Activated T-cell treated with anti-CD3 and anti-CD28 coated beads, Interleukin-2, amount 50 U/mL, for 72 hours (primary cell): ENCODE results near the gene ASRGL1. TPM values are rescaled to one million over a fixed set of nuclear protein-coding genes. Genes with fewer than 3 reads are reported as not detected.

Experiments
- ATAC-seq, 2 donors: fragments of 150-1000 bp; cut with Tn5 transposase; replicated peaks in 1 of 2; 2 replicates each; pipeline ENCODE4 v1.10.0; 2021; ENCODE audit warnings: moderate library complexity in 2 of 2, mild to moderate bottlenecking in 1 of 2
- DNase-seq, 2 donors: peaks; one replicate each; pipeline ENCODE4 v3.0.0; 2021 to 2022; ENCODE audit warnings: mixed read lengths in 1 of 2
- H3K27ac Mint-ChIP-seq: one replicate; pipeline ENCODE4 v1.8.0; 2022; ENCODE audit warnings: mild to moderate bottlenecking, moderate library complexity, mixed read lengths
- H3K27me3 Mint-ChIP-seq: one replicate; pipeline ENCODE4 v1.8.0; 2022; ENCODE audit warnings: low read depth, mixed read lengths
- H3K36me3 Mint-ChIP-seq, 2 donors: one replicate each; pipeline ENCODE4 v1.8.0; 2022; ENCODE audit warnings: mixed read lengths in 2 of 2, mild to moderate bottlenecking in 1 of 2; ENCODE audit not compliant: insufficient read depth in 2 of 2
- H3K4me1 Mint-ChIP-seq: one replicate; pipeline ENCODE4 v1.8.0; 2022; ENCODE audit warnings: low read depth, mixed read lengths
- H3K4me3 Mint-ChIP-seq, 2 donors: one replicate each; pipeline ENCODE4 v1.8.0; 2022; ENCODE audit warnings: mild to moderate bottlenecking in 2 of 2, mixed read lengths in 2 of 2, moderate library complexity in 2 of 2
- H3K9me3 Mint-ChIP-seq, 2 donors: one replicate each; pipeline ENCODE4 v1.8.0; 2022; ENCODE audit warnings: mixed read lengths in 2 of 2
- total RNA-seq, 2 donors: library from RNA; stranded (reverse); gene quantifications; one replicate each; pipeline ENCODE4 v1.2.3, GENCODE V29; 2022

ASRGL1 gene
- total RNA-seq, 2 donors from 2014 or later, result 5.1 to 8.8 TPM

DNA sequence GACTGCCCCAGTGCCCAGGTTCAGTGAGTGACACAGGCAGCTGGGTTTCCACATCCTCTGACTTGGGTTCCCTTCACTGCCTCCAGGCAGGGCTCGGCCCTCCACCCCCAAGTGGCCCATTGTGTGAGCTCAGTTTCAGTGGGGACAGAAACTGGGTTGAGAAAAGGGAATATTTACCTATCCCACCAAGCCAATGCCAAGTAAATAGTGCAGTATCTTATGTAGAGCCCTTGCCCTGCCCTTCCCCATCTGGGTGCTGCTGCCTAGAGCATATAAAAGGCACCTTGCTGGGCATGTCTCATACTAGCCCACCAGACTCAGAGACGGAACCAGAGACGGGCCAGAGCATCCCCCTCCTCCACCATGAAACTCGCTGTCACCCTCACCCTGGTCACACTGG, 81.5 kb downstream of the ASRGL1 start, which contains the start of gene SCGB1A1:
Gene SCGB1A1, plus strand, starts transcription at position 301 of the 400 bp plus-strand sequence. Its CDS starts 63 bp downstream, at position 364.
- H3K36me3 Mint-ChIP-seq, result no peaks in the 10 kb centered on the region
- H3K4me3 Mint-ChIP-seq, result no peak within 1 kb of the TSS
- H3K4me1 Mint-ChIP-seq, result no peaks in the 10 kb centered on the region
- H3K27ac Mint-ChIP-seq, result no peak within 1 kb of the TSS
- no peaks in the 10 kb centered on the region for H3K27me3 Mint-ChIP-seq
- no peaks in the 10 kb centered on the region for H3K9me3 Mint-ChIP-seq
- ATAC-seq, result no peak
- no peak for DNase-seq

DNA sequence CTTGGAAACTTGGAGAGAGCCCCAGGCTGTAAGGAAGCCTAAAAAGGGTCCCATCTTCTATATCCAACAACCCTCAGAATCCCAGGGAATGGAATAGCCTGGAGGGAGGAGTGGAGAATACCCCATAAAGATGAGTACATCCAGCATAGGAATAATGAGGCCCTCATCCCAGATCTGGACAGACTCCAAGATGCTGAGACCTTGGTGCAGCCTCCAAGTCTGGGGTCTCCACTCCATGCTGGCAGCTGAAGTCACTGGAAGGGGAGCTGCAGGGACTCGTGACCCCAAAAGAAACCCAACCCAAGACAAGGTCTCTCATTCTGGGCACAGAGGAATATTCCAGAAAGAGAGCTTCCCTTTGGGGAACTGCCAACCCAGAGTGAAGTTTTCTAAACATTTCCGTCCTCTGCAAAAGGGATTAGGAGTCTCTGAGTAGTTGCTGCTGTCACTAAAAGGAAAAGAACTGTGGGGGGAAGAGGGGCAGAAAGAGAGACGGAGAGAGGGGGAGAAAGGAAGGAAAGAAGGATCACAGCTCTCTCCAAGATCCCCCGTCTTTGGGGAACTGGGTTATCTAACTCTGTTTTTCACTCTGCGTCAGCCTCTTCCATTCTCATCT, 82.2 kb downstream of the ASRGL1 start:
- Mint-ChIP-seq H3K27ac (no peak overlapping the region), H3K36me3 (no peaks in the 10 kb centered on the region), H3K4me3 (no peak overlapping the region), H3K4me1 (peaks cover 2% of the 10 kb centered on the region), H3K27me3 (no peaks in the 10 kb centered on the region), H3K9me3 (no peaks in the 10 kb centered on the region)
- no peak for ATAC-seq
- no peak for DNase-seq

- H3K27me3 Mint-ChIP-seq, result no peaks in the 10 kb centered on the region
- H3K36me3 Mint-ChIP-seq, result no peaks in the 10 kb centered on the region
- DNase-seq, result no peak
- peaks cover 7% of the 10 kb centered on the region for H3K4me1 Mint-ChIP-seq
- no peak for ATAC-seq
- no peaks in the 10 kb centered on the region for H3K9me3 Mint-ChIP-seq
- no peak overlapping the region for H3K4me3 Mint-ChIP-seq
- no peak overlapping the region for H3K27ac Mint-ChIP-seq
These were observed 82.7 kb downstream of the ASRGL1 start for GRCh38 chr11:62419943-62420342.

DNA sequence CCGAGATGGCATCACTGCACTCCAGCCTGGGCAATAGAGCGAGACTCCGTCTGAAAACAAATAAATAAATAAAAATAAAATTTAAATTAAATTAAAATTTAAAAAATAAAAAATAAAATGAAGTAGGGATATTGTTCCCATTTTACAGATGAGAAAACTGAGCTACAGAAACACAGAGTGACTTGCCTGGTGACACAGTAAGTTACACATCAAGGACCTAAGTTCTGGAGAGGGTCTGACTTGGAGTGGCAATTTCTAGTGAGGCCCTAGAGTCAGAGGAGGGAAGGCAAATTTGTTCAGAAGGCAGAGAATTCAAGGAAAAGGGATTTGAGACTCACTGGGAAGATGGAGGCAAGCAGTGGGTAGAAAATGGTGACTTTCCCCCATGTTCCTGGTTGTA, 83.6 kb downstream of the ASRGL1 start:
- DNase-seq (no peak), ATAC-seq (no peak)
- Mint-ChIP-seq H3K9me3 (no peaks in the 10 kb centered on the region), H3K27ac (no peak overlapping the region), H3K27me3 (no peaks in the 10 kb centered on the region), H3K4me3 (no peak overlapping the region), H3K4me1 (peaks cover 8% of the 10 kb centered on the region), H3K36me3 (no peaks in the 10 kb centered on the region)

DNA sequence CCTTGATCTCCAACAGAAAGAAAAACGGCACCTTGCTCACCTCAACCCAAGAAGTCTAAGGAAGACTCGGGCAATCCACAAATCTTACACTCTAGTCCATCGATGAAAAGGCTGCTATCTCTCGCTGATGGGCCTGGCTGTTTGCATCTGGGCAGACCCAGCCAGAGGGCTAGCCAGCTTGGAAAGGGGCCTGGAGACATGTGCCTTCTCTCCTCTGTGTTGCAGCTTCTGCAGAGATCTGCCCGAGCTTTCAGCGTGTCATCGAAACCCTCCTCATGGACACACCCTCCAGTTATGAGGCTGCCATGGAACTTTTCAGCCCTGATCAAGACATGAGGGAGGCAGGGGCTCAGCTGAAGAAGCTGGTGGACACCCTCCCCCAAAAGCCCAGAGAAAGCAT, 84.7 kb downstream of the ASRGL1 start:
- H3K4me1 Mint-ChIP-seq, result peaks cover 19% of the 10 kb centered on the region
- no peaks in the 10 kb centered on the region for H3K36me3 Mint-ChIP-seq
- ATAC-seq (no peak), DNase-seq (no peak)
- no peak overlapping the region for H3K4me3 Mint-ChIP-seq
- no peak overlapping the region for H3K27ac Mint-ChIP-seq
- no peaks in the 10 kb centered on the region for H3K9me3 Mint-ChIP-seq
- no peaks in the 10 kb centered on the region for H3K27me3 Mint-ChIP-seq

DNA sequence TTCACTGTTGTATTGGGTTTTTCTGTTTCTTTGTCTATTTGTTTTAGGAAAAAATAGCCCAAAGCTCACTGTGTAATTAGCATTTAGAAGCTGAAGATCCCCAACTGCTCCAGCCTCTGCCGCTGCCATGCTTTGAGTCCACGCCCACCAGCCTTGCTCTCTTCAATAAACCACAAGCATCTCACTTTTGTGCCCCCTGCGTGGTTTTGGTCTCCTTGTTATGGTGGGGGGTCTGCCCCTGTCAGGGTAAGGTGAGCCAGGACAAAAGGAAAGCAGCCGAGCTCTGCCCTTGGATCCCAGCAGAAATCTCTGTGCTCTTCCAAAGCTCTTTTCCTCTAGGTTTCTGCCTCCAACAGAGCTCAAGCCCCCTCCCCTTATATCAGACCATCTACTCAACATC, 85.8 kb downstream of the ASRGL1 start:
- no peak for DNase-seq
- ATAC-seq, result no peak
- H3K36me3 Mint-ChIP-seq, result no peaks in the 10 kb centered on the region
- no peaks in the 10 kb centered on the region for H3K27me3 Mint-ChIP-seq
- H3K4me3 Mint-ChIP-seq, result no peak overlapping the region
- H3K9me3 Mint-ChIP-seq, result no peaks in the 10 kb centered on the region
- no peak overlapping the region for H3K27ac Mint-ChIP-seq
- peaks cover 29% of the 10 kb centered on the region for H3K4me1 Mint-ChIP-seq

- Mint-ChIP-seq H3K27me3 (no peaks in the 10 kb centered on the region), H3K27ac (peak overlapping the region; percentile 88), H3K4me1 (peaks cover 71% of the 10 kb centered on the region), H3K36me3 (no peaks in the 10 kb centered on the region), H3K4me3 (peak overlapping the region; percentile 66 to 78), H3K9me3 (no peaks in the 10 kb centered on the region)
- ATAC-seq (peak; percentile 57 to 64), DNase-seq (peak; percentile 20 to 29)
These were observed 90.5 kb downstream of the ASRGL1 start for GRCh38 chr11:62427630-62428233.

GRCh38 chr11:62428871-62429560, 91.8 kb downstream of the ASRGL1 start:
- Mint-ChIP-seq H3K4me1 (peaks cover 84% of the 10 kb centered on the region), H3K27me3 (no peaks in the 10 kb centered on the region), H3K9me3 (no peaks in the 10 kb centered on the region), H3K27ac (no peak overlapping the region), H3K4me3 (no peak overlapping the region), H3K36me3 (no peaks in the 10 kb centered on the region)
- ATAC-seq (no peak), DNase-seq (no peak)

DNA sequence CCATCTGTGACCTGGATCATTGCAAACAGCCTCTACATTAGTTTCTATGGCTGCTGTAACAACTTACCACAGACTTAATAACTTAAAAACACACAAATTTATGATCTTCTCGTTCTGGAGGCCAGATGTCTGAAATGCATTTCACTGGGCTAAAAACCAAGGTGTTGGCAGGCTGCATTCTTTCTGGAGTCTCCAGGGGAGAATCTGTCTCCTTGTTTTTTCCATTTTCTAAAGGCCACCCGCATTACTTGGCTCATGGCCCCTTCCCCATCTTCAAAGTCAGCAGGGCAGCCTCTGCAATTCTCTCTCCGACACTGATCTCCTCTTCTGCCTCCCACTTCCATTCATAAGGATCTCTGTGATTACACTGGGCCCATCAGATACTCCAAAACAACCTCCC, 93.2 kb downstream of the ASRGL1 start:
- DNase-seq, result no peak
- Mint-ChIP-seq H3K4me1 (peaks cover 82% of the 10 kb centered on the region), H3K4me3 (no peak overlapping the region), H3K36me3 (no peaks in the 10 kb centered on the region), H3K27ac (no peak overlapping the region), H3K9me3 (no peaks in the 10 kb centered on the region), H3K27me3 (no peaks in the 10 kb centered on the region)
- no peak for ATAC-seq

- H3K27ac Mint-ChIP-seq, result peak overlapping the region; percentile 54
- ATAC-seq, result no peak
- H3K36me3 Mint-ChIP-seq, result no peaks in the 10 kb centered on the region
- no peak for DNase-seq
- H3K27me3 Mint-ChIP-seq, result no peaks in the 10 kb centered on the region
- peaks cover 83% of the 10 kb centered on the region for H3K4me1 Mint-ChIP-seq
- no peak overlapping the region for H3K4me3 Mint-ChIP-seq
- H3K9me3 Mint-ChIP-seq, result no peaks in the 10 kb centered on the region
These were observed 94.1 kb downstream of the ASRGL1 start for GRCh38 chr11:62431171-62431901.

- Mint-ChIP-seq H3K4me3 (no peak overlapping the region), H3K4me1 (peaks cover 69% of the 10 kb centered on the region), H3K36me3 (no peaks in the 10 kb centered on the region), H3K27ac (no peak overlapping the region), H3K27me3 (no peaks in the 10 kb centered on the region), H3K9me3 (no peaks in the 10 kb centered on the region)
- DNase-seq, result no peak
- no peak for ATAC-seq
These were observed 95.4 kb downstream of the ASRGL1 start for GRCh38 chr11:62432695-62433094.

DNA sequence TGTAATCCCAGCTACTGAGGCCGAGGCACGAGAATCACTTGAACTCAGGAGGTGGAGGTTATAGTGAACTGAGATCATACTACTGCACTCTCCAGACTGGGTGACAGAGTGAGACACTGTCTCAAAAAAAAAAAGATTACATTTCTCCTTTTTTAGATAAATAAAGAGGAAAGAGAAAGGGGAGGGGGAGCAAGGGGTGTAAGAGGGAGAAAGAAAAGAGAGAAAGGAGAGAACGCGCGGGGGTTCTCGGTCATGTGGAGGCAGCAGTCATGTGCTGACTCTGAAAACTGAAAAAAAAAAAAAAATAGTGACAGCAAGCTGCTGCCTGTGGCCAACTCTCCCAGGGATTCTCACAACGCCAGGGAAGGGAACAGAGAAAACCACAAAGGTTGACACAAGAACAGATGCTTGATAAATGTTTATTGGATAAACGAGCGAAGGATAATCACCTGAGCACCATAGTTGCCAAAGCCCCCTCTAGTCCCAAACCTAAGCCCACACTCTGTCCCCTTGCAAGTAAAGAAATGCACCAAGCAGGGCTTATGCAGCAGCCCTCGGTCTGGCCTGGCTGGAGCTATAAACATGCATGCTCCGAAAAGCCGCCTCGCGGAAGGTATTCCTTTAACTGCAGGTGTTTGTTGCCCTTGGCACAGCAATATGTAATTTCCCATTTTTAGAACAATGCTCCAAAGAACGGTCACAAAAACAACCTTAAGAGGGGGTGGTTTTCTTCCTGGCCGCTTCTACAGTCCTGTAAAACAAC, 96.1 kb downstream of the ASRGL1 start:
- no peaks in the 10 kb centered on the region for H3K36me3 Mint-ChIP-seq
- H3K27ac Mint-ChIP-seq, result no peak overlapping the region
- ATAC-seq, result no peak
- no peaks in the 10 kb centered on the region for H3K9me3 Mint-ChIP-seq
- H3K27me3 Mint-ChIP-seq, result no peaks in the 10 kb centered on the region
- H3K4me1 Mint-ChIP-seq, result peaks cover 63% of the 10 kb centered on the region
- DNase-seq, result no peak
- peak overlapping the region in 1 of 2 donors; percentile 38 for H3K4me3 Mint-ChIP-seq
